ENCODE data around the gene FOXL1. TPM values are rescaled to one million over a fixed set of nuclear protein-coding genes. Genes with fewer than 3 reads are reported as not detected.

Gene FOXL1
- polyA plus RNA-seq, 2 of the 4 experiments (the other 2 are of a cell fraction): 0.48 to 0.70 TPM

GRCh38 chr16:86610779-86611524, 32.6 kb downstream of the FOXL1 start:
- no peak for TF ChIP-seq RARB (CRISPR knock-in tag; IDR thresholded peaks at IDR 0.05)
- TF ChIP-seq RAD21 (conservative IDR thresholded peaks at IDR 0.05 in 1 of 2, IDR thresholded peaks at IDR 0.05 in 1 of 2): no peak
- TF ChIP-seq EHMT2 (IDR thresholded peaks at IDR 0.05; ENCODE audit: low read depth): no peak
- no peak for TF ChIP-seq TP53 (CRISPR knock-in tag; IDR thresholded peaks at IDR 0.05)
- TF ChIP-seq RNF2 (IDR thresholded peaks at IDR 0.05; ENCODE audit: borderline replicate concordance, low read depth): no peak
- TF ChIP-seq EP300 (IDR thresholded peaks at IDR 0.05): no peak
- no peak for TF ChIP-seq USF2 (IDR thresholded peaks at IDR 0.05)
- TF ChIP-seq FOSB (CRISPR knock-in tag; IDR thresholded peaks at IDR 0.05): no peak
- TF ChIP-seq FOXS1 (CRISPR knock-in tag; IDR thresholded peaks at IDR 0.05): no peak
- no peak for TF ChIP-seq HOXB5 (CRISPR knock-in tag; IDR thresholded peaks at IDR 0.05)
- no peak for TF ChIP-seq ZFP36 (IDR thresholded peaks at IDR 0.05; ENCODE audit: borderline replicate concordance, partially characterized antibody)
- TF ChIP-seq PBX3 (IDR thresholded peaks at IDR 0.05): no peak
- ChIA-PET CTCF (interaction anchor here (0.6 to 1.3 kb wide), 3 partner anchors 10 to 761 kb away, joined by 3 to 6 read pairs (median 4); no protein-coding TSS in a partner anchor), POLR2A (no interaction called here)
- WGBS (ENCODE audit: missing lambda C conversion rate): 82% methylated on average over 11 of the region's 18 CpGs
- ATAC-seq (no peak; a peak in 1 of 6 replicates), FAIRE-seq (no peak), DNase-seq (ENCODE audit: low read depth in 1 of 2, low spot score in 1 of 2) (no peak)
- H3K27ac ChIP-seq: no peak overlapping the region
- H3K4me3 ChIP-seq: no peak overlapping the region
- H3K9me3 ChIP-seq: no peaks in the 10 kb centered on the region
- no peak overlapping the region for H3K4me2 ChIP-seq
- H3K4me1 ChIP-seq: peaks cover 14% of the 10 kb centered on the region; the same call in 2 of the 3 replicates

- no peak overlapping the region for H3K27ac ChIP-seq
- CTCF ChIA-PET: interaction anchor here (0.6 to 1.3 kb wide), 3 partner anchors 9 to 762 kb away, joined by 3 to 6 read pairs (median 4); no protein-coding TSS in a partner anchor
These were observed 33.1 kb downstream of the FOXL1 start for GRCh38 chr16:86611525-86611855.

More at GRCh38 chr16:86611525-86611855, 33.1 kb downstream of the FOXL1 start:
- ATAC-seq (no peak), FAIRE-seq (no peak), DNase-seq (ENCODE audit: low read depth in 1 of 2, low spot score in 1 of 2) (no peak)
- H3K4me1 ChIP-seq: peaks cover 14% of the 10 kb centered on the region; the same call in 2 of the 3 replicates
- H3K4me2 ChIP-seq: no peak overlapping the region
- TF ChIP-seq TP53 (CRISPR knock-in tag; IDR thresholded peaks at IDR 0.05) (no peak), REST (IDR thresholded peaks at IDR 0.05) (no peak), ESRRA (IDR thresholded peaks at IDR 0.05; ENCODE audit: borderline replicate concordance, low read length) (no peak), E2F6 (IDR thresholded peaks at IDR 0.05; ENCODE audit: borderline replicate concordance, low read depth) (no peak), POLR2A (IDR thresholded peaks at IDR 0.05; ENCODE audit: low read length) (no peak), GATA3 (IDR thresholded peaks at IDR 0.05; ENCODE audit: borderline replicate concordance) (no peak)
- no peak overlapping the region for H3K4me3 ChIP-seq
- H3K9me3 ChIP-seq: no peaks in the 10 kb centered on the region
- POLR2A ChIA-PET: no interaction called here
- 78% methylated on average over 6 of the region's 7 CpGs for WGBS (ENCODE audit: missing lambda C conversion rate)
